CD14-positive monocyte (primary cell): Measurements from ENCODE around the gene DNAI1. TPM values are rescaled to one million over a fixed set of nuclear protein-coding genes. Genes with fewer than 3 reads are reported as not detected.

ENCODE experiments used
- DNase-seq, 3 donors: peaks; one replicate each; pipeline ENCODE4 v3.0.0-alpha.2; 2011 to 2022
- H2AFZ ChIP-seq: 2 replicates; pipeline ENCODE4 v1.6.0; 2012; ENCODE audit warnings: mild to moderate bottlenecking, low read depth, low read length, inconsistent platforms; ENCODE audit not compliant: insufficient read depth, poor library complexity, severe bottlenecking
- H3K27ac ChIP-seq, 2 donors: 1 replicate in 1 of 2; 2 replicates in 1 of 2; pipeline ENCODE4 v1.5.1; 2012 to 2013; ENCODE audit warnings: low read length in 2 of 2, control low read depth in 1 of 2, inconsistent platforms in 1 of 2, low read depth in 1 of 2, mild to moderate bottlenecking in 1 of 2
- H3K27me3 ChIP-seq, 2 donors: one replicate each; pipeline versions ENCODE4 v1.6.0 to v1.6.1; 2011 to 2013; ENCODE audit warnings: low read length in 2 of 2; ENCODE audit not compliant: control insufficient read depth in 2 of 2, insufficient read depth in 2 of 2
- H3K36me3 ChIP-seq, 2 donors: replicated peaks in 1 of 2; 1 replicate in 1 of 2; 2 replicates in 1 of 2; pipeline versions ENCODE4 v1.5.1 to v1.6.1; 2012 to 2013; ENCODE audit warnings: low read length in 2 of 2, control low read depth in 1 of 2, inconsistent platforms in 1 of 2, mild to moderate bottlenecking in 1 of 2; ENCODE audit not compliant: insufficient read depth in 2 of 2, control insufficient read depth in 1 of 2
- H3K4me1 ChIP-seq, 2 donors: 1 replicate in 1 of 2; 2 replicates in 1 of 2; pipeline versions ENCODE4 v1.5.1 to v1.6.1; 2012 to 2013; ENCODE audit warnings: low read length in 2 of 2, control low read depth in 1 of 2, inconsistent platforms in 1 of 2, mild to moderate bottlenecking in 1 of 2, moderate library complexity in 1 of 2; ENCODE audit not compliant: insufficient read depth in 2 of 2, control insufficient read depth in 1 of 2
- H3K4me2 ChIP-seq: replicated peaks from 2 replicates; pipeline ENCODE3; 2012; ENCODE audit warnings: low read length, moderate library complexity, mild to moderate bottlenecking; ENCODE audit not compliant: poor library complexity, severe bottlenecking; ENCODE audit errors: extremely low read depth
- H3K4me3 ChIP-seq, 3 experiments: fragments of 200-600 bp in 1 of 3; sonication (generic) in 1 of 3; replicated peaks in 1 of 3; 1 replicate in 2 of 3; 2 replicates in 1 of 3; pipeline ENCODE4 v1.5.1; 2011 to 2013; ENCODE audit warnings: low read length in 3 of 3, mild to moderate bottlenecking in 3 of 3, control low read depth in 2 of 3, low read depth in 2 of 3, inconsistent platforms in 1 of 3, moderate library complexity in 1 of 3
- H3K79me2 ChIP-seq: 2 replicates; pipeline ENCODE4 v1.6.0; 2012; ENCODE audit warnings: mild to moderate bottlenecking, control low read depth, inconsistent platforms, low read length, moderate library complexity; ENCODE audit not compliant: insufficient read depth
- H3K9ac ChIP-seq: 2 replicates; pipeline ENCODE4 v1.6.0; 2017; ENCODE audit warnings: low read length, mild to moderate bottlenecking; ENCODE audit not compliant: insufficient read depth, poor library complexity, severe bottlenecking
- H3K9me3 ChIP-seq, 2 donors: replicated peaks in 1 of 2; 1 replicate in 1 of 2; 2 replicates in 1 of 2; pipeline versions ENCODE4 v1.5.1 to v1.6.1; 2012 to 2013; ENCODE audit warnings: low read length in 2 of 2, control low read depth in 1 of 2; ENCODE audit not compliant: control insufficient read depth in 1 of 2, insufficient read depth in 1 of 2
- H4K20me1 ChIP-seq: 2 replicates; pipeline ENCODE4 v1.6.0; 2012; ENCODE audit warnings: mild to moderate bottlenecking, low read length, control low read depth, moderate library complexity; ENCODE audit not compliant: insufficient read depth
- H3K27ac Mint-ChIP-seq, 7 donors: one replicate each; pipeline ENCODE4 v1.8.0; 2020; ENCODE audit warnings: mild to moderate bottlenecking in 7 of 7, mixed read lengths in 7 of 7, moderate library complexity in 6 of 7, inconsistent platforms in 2 of 7
- H3K27me3 Mint-ChIP-seq, 3 donors: one replicate each; pipeline ENCODE4 v1.8.0; 2021 to 2022; ENCODE audit warnings: low read depth in 3 of 3, mild to moderate bottlenecking in 3 of 3, mixed read lengths in 3 of 3, moderate library complexity in 3 of 3, inconsistent platforms in 1 of 3
- H3K36me3 Mint-ChIP-seq, 2 donors: one replicate each; pipeline ENCODE4 v1.8.0; 2020; ENCODE audit warnings: mixed read lengths in 2 of 2, inconsistent platforms in 1 of 2, mild to moderate bottlenecking in 1 of 2
- H3K4me1 Mint-ChIP-seq: one replicate; pipeline ENCODE4 v1.8.0; 2020; ENCODE audit warnings: mild to moderate bottlenecking, mixed read lengths
- H3K4me3 Mint-ChIP-seq, 2 donors: one replicate each; pipeline ENCODE4 v1.8.0; 2020; ENCODE audit warnings: mild to moderate bottlenecking in 2 of 2, mixed read lengths in 2 of 2, moderate library complexity in 1 of 2
- H3K9me3 Mint-ChIP-seq, 7 donors: one replicate each; pipeline ENCODE4 v1.8.0; 2020 to 2022; ENCODE audit warnings: mixed read lengths in 7 of 7, mild to moderate bottlenecking in 6 of 7, moderate library complexity in 6 of 7, inconsistent platforms in 2 of 7
- WGBS: methylation state at CpG from one replicate; pipeline ENCODE4 v1.1.5; 2013; ENCODE audit warnings: missing lambda C conversion rate; ENCODE audit not compliant: insufficient coverage; 5-methylcytosine and 5-hydroxymethylcytosine counted together
- intact Hi-C, 2 donors: fragments of 100-400 bp; cut with micrococcal nuclease; formaldehyde crosslinking; loops; one replicate each; pipeline versions ENCODE4 v1.15.0 to v1.15.1; 2023
- polyA plus RNA-seq, 3 donors: library from polyadenylated mRNA; depleted of rRNA in 1 of 3; unstranded in 2 of 3; stranded (reverse) in 1 of 3; fragments of 300-500 nt in 2 of 3; fragments of >200 nt in 1 of 3; fragmentation: Illumina TruSeq in 2 of 3; gene quantifications; 1 replicate in 2 of 3; 2 replicates in 1 of 3; pipeline ENCODE4 v1.2.3, GENCODE V29; 2012 to 2021
- TF ChIP-seq, protein P1 (sequence below): fragments of 200-600 bp; IDR thresholded peaks from one replicate; pipeline ENCODE4 v1.8.0; 2022; ENCODE audit warnings: antibody characterized with exemption, mild to moderate bottlenecking

DNAI1 gene
- polyA plus RNA-seq, 3 donors: not detected

DNA sequence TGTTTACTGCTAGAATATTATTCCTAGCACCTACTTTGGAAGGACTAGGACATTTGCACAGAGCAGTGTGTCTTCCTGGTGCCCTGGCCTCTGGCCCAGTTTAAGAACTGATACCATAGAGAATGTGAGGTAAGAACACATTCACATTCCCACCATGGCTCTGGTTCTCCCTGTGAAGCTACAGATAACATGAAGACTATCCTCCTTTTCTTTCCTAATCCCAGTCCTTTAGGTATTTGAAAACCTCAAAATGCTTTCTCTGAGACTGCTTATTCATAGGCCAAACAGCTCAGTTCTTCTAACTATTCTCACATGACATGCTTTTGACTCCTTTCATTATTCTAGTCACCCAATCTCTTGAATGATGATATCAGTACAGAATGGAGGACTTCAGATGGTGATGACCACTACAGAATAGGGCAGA lies 12.1 kb upstream of the DNAI1 start:
- no peaks in the 10 kb centered on the region for H3K4me1 ChIP-seq
- no peak overlapping the region for H3K27ac Mint-ChIP-seq

DNA sequence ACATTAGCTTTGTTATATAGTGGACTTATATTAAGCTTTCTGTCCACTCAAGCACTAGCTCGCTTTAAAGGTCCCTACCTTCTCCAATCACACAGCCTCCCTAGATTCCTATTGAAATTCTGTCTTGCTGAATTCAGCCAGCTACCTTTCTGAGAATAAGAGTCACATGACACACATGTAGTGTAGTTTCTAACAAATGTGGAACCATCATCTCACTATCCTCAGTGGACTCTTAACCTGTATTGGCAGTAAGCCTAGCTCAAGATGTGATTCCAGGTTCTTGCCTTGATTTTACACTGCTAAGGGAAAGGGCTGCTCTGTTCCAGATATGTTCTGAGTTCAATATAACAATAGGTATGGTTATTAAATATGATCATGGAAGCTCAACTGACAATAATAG lies 11.7 kb upstream of the DNAI1 start:
- H3K4me2 ChIP-seq: no peak overlapping the region
- intact Hi-C loops: loop anchor here in 1 of 2 donors (10.0 kb wide), 1 partner anchor 148 kb away; no protein-coding TSS in a partner anchor
- peaks cover 0 to 2% (median 0%) of the 10 kb centered on the region in 3 donors for H3K27me3 Mint-ChIP-seq
- no peaks in the 10 kb centered on the region for H3K4me1 ChIP-seq
- H3K9me3 ChIP-seq: no peaks in the 10 kb centered on the region
- no peak overlapping the region for H3K27ac Mint-ChIP-seq
- TF ChIP-seq, protein P1, sequence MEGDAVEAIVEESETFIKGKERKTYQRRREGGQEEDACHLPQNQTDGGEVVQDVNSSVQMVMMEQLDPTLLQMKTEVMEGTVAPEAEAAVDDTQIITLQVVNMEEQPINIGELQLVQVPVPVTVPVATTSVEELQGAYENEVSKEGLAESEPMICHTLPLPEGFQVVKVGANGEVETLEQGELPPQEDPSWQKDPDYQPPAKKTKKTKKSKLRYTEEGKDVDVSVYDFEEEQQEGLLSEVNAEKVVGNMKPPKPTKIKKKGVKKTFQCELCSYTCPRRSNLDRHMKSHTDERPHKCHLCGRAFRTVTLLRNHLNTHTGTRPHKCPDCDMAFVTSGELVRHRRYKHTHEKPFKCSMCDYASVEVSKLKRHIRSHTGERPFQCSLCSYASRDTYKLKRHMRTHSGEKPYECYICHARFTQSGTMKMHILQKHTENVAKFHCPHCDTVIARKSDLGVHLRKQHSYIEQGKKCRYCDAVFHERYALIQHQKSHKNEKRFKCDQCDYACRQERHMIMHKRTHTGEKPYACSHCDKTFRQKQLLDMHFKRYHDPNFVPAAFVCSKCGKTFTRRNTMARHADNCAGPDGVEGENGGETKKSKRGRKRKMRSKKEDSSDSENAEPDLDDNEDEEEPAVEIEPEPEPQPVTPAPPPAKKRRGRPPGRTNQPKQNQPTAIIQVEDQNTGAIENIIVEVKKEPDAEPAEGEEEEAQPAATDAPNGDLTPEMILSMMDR: no peak
- no peak overlapping the region for H3K4me3 ChIP-seq
- peaks cover 54% of the 10 kb centered on the region for H4K20me1 ChIP-seq
- no peaks in the 10 kb centered on the region for H3K36me3 ChIP-seq
- no peak overlapping the region for H2AFZ ChIP-seq
- H3K4me3 Mint-ChIP-seq: no peak overlapping the region
- DNase-seq: no peak
- no peak overlapping the region for H3K9ac ChIP-seq
- H3K4me1 Mint-ChIP-seq: peaks cover 3% of the 10 kb centered on the region
- H3K27ac ChIP-seq: no peak overlapping the region
- WGBS: no CpG with 5 or more reads among the region's 1 CpG
- peaks cover 3 to 5% of the 10 kb centered on the region in 2 donors for H3K36me3 Mint-ChIP-seq
- H3K79me2 ChIP-seq: no peaks in the 10 kb centered on the region
- no peaks in the 10 kb centered on the region for H3K27me3 ChIP-seq
- no peaks in the 10 kb centered on the region for H3K9me3 Mint-ChIP-seq

More for the DNA sequence above, 12.1 kb upstream of the DNAI1 start:
- Mint-ChIP-seq H3K9me3 (no peaks in the 10 kb centered on the region), H3K4me1 (peaks cover 3% of the 10 kb centered on the region), H3K36me3 (peaks cover 0 to 5% of the 10 kb centered on the region in 2 donors), H3K4me3 (no peak overlapping the region), H3K27me3 (peaks cover 0 to 2% (median 0%) of the 10 kb centered on the region in 3 donors)
- TF ChIP-seq, protein P1: no peak
- H3K79me2 ChIP-seq: no peaks in the 10 kb centered on the region
- no peaks in the 10 kb centered on the region for H3K27me3 ChIP-seq
- H3K27ac ChIP-seq: no peak overlapping the region
- no peak overlapping the region for H3K9ac ChIP-seq
- no peak overlapping the region for H2AFZ ChIP-seq
- no peak overlapping the region for H3K4me2 ChIP-seq
- H3K4me3 ChIP-seq: no peak overlapping the region
- H4K20me1 ChIP-seq: peaks cover 50% of the 10 kb centered on the region
- no peaks in the 10 kb centered on the region for H3K9me3 ChIP-seq
- no peak for DNase-seq
- no peaks in the 10 kb centered on the region for H3K36me3 ChIP-seq
- intact Hi-C loops: loop anchor here in 1 of 2 donors (10.0 kb wide), 1 partner anchor 148 kb away; no protein-coding TSS in a partner anchor
